ENCODE measurements around the gene IL34.

- TF ChIP-seq, protein P1, sequence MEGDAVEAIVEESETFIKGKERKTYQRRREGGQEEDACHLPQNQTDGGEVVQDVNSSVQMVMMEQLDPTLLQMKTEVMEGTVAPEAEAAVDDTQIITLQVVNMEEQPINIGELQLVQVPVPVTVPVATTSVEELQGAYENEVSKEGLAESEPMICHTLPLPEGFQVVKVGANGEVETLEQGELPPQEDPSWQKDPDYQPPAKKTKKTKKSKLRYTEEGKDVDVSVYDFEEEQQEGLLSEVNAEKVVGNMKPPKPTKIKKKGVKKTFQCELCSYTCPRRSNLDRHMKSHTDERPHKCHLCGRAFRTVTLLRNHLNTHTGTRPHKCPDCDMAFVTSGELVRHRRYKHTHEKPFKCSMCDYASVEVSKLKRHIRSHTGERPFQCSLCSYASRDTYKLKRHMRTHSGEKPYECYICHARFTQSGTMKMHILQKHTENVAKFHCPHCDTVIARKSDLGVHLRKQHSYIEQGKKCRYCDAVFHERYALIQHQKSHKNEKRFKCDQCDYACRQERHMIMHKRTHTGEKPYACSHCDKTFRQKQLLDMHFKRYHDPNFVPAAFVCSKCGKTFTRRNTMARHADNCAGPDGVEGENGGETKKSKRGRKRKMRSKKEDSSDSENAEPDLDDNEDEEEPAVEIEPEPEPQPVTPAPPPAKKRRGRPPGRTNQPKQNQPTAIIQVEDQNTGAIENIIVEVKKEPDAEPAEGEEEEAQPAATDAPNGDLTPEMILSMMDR (optimal IDR thresholded peaks at IDR 0.05 in 1 of 3, IDR thresholded peaks at IDR 0.05 in 1 of 3, conservative IDR thresholded peaks at IDR 0.05 in 1 of 3; ENCODE audit: extremely low read depth in 1 of 3, insufficient read depth in 2 of 3, low read length in 3 of 3) = no peak
- no peak for TF ChIP-seq EZH2 (IDR thresholded peaks at IDR 0.05; ENCODE audit: low read length)
Observed at GRCh38 chr16:70683146-70683944, 37.0 kb downstream of the IL34 start.
